ENCODE data around the gene COL23A1.

The COL23A1 gene

DNA sequence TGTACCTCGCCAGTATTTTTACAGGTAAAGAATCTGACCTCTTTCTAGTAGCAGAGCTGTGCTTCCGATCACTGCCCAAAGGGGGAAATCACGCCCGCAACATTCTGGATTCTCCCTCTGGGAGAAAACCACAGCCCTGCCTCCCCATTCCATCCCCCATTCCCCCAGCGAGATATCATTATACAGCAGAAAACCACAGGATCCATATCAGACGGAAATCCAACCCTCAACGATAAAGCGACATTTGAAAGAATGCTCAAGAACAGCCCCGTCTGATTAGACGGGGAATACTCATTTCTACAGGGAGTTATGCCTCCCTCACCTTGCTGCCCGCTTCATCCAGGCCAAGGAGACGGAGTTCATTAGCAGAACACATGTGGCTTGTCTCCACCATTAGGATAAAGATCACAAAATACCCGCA is 172.8 kb downstream of the COL23A1 start:
- DNase-seq = no peak

DNA sequence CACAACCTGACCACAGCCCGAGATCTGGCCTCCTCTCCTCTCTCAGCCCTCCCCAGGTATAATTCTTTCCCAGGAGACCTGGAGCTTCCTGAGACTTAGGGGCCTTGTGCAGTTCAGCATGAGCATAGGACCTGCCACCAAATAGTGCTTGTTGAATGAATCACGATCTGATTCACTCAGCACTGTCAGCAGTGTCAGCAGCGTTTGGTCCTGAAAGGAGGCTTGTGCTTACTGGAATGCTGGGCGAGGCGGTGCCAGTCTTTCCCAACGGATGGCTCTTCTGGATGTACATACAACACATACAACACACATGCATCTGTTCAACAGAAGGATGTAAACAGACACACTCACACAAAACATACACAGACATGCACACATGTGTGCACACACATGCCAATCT is 173.3 kb downstream of the COL23A1 start:
- DNase-seq = no peak

DNA sequence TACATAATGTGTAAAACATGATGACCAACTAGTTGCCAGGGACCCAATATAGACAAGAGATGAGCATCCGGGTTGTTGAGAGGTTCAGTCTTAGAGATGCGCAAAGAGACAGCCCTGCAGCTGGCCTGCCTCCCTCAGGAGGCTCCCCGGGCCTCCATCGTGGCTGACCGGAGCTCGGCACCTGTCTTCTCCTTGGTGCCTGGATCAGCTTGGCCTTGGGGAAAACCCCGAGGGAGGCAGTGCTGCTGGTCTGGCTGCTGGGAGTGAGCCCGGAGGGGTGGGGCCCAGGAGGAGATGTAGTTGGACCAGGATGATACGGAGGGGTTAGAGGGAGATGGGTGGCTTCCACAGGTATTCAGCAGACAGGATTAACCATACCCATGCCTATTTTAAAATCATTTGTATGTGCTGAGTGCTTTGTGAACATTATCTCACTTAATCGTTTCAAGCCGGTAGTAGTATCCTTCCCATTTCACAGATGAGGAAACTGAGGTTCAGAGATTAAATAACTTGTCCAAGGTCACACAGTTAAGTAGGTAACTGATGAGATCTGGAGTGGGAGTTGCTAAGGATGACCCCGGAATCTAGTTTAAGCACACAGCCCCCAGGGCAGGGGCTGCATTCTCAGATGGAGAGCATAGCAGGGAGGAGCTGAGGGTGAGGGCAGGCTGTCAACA is 173.8 kb downstream of the COL23A1 start:
- no peak for DNase-seq

DNA sequence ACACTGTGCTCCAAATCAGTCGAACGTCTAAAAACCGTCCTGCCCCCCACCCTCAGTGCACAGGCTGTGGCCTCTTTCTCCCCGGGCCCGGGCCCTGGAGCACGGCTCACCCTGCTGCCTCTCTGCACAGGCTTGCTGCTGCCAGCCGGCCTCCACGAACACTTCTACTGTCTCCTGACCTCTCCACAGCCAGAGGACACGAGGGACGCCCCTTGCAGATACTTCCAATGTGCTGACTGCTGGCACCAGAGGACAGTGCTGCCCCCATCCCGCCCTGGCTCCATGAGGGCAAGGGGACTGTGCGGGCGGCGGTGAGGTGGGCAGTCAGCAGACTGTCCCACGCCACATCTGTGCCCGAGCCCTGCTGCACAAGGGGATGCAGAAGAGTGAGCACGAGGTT is 174.8 kb downstream of the COL23A1 start:
- no peak for DNase-seq

DNA sequence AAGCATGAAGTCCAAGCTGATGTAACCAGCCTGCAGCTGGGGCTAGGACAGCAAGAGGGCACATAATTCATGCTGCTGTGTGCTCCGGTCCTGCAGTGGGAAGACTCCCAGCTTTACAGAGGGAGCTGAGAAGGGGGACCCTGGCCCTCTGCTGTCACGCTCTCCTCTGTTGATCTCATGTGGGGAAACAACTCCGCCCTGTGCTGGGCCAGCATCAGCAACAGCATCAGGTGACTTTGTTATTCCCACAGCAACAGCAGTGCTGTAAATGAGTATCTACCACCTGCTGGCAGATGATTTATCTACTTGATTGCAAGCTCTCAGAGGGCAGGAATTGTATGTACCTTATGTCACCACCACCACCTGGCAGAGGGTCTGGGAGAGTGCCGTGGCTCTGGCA is 176.2 kb downstream of the COL23A1 start:
- no peak for DNase-seq

DNA sequence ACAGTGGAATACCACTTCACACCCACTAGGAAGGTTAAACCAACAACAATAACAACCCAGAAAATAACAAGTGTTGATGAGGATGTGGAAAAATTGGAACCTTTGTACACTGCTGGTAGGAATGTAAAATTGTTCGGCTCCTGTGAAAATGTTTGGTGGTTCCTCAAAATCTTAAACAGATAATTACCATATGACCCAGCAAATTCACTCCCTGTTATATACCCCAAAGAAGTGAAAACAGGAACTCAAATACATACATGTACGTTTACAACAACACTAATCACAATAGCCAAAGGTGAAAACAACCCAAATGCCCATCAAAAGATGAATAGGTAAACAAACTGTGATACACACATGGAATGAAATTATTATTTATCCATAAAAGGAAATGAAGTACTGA is 179.1 kb downstream of the COL23A1 start:
- DNase-seq = no peak

DNA sequence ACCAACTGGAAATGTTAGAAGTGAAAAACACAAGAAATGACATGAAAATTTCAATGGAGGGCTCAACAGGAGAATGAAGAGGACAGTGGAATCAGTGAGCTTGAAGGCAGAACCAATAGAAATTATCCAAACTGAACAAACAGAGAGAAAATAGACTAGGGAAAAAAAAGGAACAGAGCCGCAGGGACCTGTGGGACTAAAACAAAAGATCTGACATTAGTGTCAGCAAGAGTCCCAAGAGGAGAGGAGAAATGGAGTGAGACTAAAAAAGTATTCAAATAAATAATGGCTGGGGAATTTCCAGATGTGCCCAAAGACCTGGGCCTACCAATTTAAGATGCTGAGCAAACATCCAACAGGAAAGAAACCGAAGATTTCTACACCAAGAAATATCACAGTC is 182.5 kb downstream of the COL23A1 start:
- DNase-seq = no peak

DNA sequence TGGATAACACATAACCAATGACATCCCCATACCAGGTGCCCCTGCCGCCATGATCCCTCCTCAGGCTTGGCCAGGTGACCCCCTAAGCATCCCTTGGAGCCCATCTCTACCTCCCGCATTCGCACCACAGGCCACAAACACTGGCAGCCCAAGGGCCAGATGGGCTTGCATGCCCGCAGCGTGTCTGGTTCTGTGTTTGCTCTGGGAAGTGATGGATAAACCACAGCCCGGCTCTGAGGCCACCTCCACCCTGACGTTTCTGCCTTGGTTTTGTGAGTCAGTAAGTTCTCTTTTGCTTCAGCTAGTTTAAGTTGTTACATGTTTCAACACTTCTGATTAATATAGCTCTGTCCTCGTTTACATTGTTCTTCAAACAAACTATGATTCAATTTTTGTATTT is 185.2 kb downstream of the COL23A1 start:
- DNase-seq = no peak

DNA sequence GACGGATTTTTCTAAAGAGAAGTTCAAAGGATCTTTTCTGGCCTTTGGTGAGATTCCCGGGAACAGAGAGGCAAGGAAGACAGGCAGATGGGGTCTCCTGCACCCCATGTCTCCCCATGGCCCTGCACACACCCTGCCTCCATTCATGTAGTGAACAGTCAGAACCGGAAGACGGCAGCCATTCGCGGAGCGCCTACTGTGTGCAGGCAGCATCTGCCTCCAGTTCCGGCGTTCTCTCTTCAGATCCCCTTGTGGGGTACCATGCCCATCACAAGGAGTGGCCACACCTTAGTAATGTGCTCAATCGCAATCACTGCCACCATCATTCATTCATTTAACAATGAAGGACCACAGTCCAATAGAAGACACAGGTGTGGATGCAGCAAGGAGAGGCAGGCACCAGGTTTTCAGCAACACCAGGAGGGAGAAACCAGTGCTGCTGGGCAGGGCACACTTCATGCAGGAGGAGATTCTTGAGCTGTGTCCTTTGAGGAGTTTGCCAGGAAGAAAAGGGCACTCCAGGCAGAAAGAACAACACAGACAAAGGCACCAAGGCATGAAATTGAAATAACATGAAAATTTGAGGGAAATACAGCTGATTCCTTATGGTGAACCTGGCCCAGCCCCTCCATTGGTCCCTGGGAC is 186.1 kb downstream of the COL23A1 start:
- no peak for DNase-seq

DNA sequence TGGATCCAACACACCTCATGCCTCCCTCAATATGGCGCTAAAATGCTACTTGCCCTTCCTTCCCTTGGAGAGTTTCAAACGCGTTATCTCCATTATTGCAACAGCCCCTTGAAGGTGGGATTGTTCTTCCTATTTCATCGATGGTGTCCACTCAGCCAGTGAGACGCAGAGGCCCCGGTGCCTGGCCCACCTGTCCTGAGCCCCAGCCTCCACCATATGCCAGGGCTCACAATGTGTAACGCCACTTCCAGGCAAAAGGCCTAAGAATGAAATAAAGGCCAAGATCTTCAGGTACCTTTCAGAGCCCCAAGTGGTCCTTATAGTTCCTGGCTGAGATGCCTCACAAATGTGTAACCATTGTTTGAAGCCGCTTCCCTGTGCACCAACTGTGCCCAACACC is 186.8 kb downstream of the COL23A1 start:
- DNase-seq = no peak

DNA sequence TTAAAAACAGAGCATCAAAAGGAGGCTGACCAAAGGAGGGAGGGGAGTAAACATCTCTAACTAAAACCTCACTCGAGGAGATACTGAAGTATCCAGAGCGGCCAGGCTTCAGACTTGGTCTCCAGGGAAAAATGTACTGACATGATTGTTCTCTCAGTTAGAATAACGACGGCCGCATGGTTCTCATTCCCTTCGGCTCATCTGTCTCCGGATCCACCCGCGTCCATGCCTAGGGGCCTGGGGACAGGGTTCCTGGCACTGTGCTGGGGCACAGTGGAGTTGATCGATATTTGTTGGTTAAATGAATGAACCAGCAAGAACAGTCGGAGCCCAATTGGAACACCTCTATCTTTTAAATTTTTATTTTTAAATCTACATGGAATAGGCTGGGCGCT is 190.5 kb downstream of the COL23A1 start:
- DNase-seq = no peak

DNA sequence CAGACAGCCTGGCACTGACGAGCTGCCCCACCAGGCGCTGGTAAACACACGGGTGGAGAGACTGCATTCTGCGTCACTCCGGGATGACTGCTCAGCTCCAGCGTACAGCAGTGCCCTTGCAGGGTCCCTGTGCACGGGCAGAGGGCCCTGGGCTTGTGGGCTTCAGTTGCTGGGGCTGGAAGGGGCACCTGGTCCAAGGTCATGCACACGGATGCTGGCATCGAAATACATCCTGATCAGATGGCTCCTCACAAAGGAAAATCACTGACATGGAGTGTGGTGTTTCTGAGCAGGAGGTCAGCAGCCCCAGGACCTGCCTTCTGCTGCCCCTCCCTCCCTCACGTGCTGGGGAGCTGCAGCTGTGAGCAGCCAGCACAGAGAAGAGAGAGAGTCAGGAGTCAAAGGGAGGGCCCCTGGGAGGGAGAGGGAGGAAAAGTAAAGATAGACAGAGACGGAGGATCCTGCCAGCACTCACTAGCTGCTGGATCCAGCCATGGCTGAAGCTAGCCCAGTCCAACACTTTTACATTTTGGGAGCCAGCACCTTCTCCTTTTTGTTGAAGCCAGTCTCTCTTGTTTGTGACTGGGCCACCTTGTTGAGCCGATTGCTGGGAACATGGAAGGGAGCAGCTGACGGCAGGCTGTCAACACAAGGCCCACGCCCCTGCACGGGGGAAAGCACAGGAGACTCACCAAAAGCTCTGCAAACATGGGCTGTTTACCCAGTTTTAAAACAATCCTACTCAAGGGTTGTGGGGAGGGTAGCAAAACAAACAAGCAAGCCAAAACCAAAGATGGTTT is 191.1 kb downstream of the COL23A1 start:
- no peak for DNase-seq

DNA sequence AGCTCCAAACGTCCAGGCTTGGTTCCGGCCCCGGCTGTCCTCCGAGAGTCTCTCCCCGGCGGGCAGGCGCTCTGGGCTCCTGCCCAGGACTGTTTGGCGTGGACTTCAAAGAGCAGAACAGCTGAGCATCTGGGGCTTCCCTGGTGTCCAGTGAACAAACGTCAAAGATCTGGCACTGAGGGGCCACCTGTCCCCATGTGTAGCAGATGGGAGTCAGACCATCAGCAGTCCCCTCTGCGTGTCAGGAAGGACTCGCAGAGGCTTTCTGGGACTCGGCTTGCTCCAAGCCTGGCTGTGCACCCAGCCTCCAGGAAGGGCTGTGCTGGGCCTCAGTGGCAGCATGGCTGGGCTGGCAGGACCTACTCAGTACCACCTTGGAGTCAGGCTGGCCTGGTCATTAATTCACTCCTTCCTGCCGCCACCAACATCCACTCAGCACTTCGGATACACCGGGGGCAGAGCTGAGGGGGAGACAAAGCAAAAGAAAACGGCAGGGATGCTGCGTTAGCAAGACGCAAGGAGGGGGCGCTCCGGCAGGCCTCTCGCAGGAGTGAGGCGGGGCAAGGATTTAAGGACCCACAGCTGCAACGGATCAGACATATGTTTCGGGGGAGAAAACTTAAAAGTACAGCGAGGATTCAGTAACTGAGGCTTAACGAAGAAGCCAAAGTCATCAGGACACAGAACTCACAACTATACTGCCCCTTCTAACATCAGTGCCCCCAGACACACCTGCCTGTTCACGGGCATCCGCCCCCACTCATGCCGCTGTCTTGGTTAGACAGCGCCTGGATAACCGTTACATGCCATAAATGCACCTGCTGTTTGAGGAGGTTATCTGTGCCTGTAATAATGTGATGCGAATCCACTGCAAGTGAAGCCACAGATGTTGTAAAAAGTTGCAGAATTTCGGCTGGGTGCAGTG is 193.1 kb downstream of the COL23A1 start:
- DNase-seq = no peak

DNA sequence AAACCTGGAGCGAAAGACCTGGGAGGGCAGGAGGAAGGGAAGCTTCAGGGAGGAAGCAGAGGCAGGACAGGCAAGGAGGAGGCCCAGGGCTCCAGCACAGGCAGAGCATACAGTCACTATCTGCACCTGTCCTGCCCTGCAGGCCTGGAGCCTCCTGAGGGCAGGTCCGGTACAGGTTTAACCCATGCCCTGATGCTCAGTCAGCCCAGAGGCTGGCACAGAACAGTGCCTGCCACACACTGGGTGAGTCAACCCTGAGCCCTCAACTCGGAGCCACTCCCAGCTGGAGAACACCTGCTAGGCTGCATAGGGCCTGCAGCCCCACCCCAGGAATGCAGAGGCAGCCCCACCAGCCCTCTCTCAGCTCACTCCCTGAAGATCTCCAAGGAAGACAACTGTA is 196.1 kb downstream of the COL23A1 start:
- DNase-seq = no peak

DNA sequence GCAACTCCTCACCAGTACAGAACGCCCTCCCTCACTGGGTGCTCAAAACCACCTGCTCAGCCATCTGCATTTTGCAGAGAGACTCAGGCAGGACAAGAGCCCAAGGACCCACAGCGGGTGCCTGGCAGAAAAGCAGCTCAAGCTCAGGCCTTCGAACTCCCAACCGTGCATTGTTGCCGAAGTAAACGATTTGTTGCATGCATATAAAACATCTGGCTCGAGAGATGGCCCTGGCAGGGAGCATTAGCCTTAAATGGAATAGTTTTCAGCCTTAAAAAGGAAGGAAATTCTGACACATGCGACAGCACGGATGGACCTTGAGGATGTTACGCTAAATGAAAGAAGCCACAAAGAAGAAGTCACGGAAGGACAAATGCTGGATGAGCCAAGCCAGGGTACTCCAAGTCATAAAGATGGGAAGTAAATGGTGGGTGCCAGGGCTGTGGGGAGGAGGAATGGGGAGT is 197.2 kb downstream of the COL23A1 start:
- DNase-seq = no peak

DNA sequence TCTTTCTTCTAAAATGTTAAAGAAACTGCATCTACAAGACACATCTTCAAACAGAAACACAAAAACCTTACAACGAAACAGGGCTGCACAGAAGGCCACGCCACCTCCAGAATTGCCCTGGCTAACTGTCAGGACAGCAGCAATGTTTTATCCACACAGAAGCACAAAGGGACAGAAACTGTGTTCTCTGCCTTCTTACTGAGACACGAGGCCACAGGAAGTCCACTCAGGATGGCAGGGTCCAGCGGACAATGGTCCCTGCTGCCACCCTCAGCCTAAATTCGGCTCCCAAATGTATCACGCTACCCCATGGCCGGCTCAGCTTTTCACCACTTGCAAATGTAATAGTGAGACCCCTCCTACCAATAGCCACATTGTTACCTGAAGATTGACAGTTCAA is 197.8 kb downstream of the COL23A1 start:
- no peak for DNase-seq

DNA sequence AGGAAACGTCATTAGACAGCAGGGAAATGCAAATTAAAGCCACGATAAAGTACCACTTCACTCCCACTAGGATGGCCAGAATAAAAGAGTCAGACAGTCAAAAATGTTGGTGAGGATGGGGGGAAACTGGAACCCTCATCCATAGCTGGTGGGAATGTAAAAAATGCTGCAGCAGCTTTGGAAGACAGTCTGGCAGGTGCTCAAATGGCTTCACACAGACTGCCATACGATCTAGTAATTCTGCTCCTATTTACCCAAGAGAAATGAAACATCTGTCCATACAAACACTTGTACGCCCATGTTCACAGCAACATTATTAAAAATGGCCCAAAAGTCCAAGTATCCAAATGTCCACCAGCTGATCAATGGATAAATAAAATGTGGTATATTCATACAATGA is 198.7 kb downstream of the COL23A1 start:
- DNase-seq = no peak

DNA sequence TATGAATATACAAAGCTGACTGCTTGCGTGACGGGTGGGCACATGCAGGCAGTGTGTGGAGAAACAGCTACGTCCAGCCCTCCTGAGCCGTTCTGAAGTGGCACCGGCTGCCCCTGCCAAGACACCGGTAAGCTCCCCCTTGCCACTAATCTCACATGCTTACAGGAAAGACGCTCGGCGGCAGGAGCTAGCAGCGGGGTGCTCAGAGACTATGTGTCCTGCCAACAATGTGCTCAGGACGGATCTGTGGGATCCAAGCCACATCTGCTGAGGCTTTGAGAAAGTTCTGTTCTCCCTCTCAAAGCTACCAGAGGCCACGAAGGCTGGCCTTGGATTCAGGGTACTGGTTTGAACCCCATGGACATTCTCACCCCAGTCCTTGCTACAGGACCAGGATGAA is 200.4 kb downstream of the COL23A1 start:
- DNase-seq = no peak

DNA sequence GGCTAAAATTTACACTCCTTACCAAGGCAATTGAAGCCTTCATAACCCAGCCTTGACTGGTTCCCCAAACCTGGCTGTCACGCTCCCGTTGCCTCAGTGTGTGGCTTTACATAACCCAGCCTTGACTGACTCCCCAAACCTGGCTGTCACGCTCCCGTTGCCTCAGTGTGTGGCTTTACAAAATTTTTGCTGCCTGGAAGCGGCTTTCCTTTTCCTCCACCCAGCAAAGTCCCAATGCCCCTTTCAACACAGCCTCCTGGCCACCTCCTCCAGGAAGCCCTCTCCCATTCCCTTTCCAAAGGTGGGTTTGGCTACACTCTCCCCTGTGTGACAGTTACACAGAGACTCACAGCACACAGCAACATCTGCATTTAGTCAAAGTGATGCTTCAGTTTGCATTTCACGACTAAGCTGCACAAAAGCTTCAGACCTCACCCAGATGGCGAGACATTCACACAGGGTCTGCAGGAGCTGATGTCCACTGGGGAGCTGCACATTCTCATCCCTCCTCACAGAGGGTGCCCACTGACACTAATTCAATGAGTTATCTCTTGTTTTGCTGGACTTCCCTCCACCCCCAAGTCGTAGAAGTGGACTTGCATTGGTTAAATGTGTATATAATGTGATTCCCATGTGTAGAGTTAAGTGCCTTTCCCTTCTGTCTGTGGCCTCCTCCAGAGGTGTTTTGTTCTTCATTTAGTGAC is 201.0 kb downstream of the COL23A1 start:
- no peak for DNase-seq

DNA sequence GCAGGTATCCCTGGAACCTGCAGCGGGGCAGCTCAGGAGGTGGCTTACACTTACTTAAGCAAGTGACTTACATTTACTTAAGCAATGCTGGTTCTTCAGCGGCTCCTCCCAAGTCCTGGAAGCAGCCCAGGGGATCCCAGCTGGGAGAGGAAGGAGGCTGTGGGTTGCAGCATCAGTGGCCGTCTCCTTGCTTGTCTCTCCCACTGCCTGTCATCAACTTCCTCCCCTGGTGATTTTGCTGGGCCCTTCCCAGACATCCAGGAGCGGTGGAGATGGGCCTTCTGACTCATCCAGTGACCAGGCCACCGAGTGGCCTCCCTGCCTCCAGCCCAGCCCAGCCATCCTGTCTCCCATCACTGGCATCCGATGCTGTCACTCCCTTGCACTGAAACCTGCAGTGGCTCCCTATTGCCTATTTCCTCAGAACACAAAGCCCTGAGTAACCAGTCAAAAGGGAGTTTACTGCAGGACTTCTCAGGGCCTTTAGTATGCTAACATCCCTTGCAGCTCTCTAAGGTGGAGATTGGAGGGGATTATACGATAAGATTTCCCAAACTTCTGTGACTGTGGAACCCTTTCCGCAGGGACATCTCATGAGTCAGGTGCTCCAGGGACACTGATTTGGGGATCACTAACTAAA is 201.7 kb downstream of the COL23A1 start:
- DNase-seq = no peak

DNA sequence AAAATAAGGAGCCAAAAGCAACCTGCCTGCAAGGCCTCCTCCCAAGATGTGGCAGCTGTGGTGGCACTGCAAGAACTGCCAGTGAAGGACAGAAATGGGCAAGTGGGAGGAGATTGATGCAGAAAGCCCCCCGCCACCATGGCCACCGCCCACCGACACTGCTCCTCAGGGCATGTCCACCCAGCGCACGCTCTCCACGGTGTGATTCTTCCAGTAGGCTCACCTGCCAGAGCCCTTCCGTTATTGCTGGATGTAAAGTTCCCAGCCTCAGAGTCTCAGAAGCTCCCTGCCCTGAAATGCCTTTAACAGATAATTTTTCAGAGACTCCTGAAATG is 202.4 kb downstream of the COL23A1 start:
- DNase-seq = no peak

Measured in activated T-cell treated with anti-CD3 and anti-CD28 coated beads, Interleukin-2, amount 50 U/mL, for 48 hours (primary cell).